DMS79 (cell line): ENCODE results near the gene TXK.

ENCODE experiments used
- DNase-seq: peaks from one replicate; lab custom pipeline; 2025; lab: John Stamatoyannopoulos, UW

Gene TXK

GRCh38 chr4:48051078-48051477 is 83.0 kb downstream of the TXK start:
- no peak for DNase-seq

DNA sequence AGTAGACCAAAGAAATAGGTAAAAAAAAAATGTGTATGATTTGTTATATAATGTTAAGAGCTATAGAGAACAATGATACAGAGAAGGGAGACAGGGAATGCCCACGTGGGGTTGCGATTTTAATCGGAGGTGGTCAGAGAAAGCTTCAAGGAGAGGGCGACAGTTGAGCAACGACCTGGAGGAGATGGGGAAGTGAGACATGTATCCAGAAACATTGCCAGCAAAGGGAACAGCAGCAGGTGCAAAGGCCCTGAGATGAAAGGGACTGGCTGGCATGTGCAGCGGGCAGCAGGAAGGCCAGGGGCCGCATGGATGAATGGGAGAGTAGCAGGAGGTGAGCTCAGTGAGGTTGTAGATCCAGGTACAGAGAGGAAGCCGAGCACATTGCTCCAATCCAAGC is 84.6 kb downstream of the TXK start:
- DNase-seq: no peak

DNA sequence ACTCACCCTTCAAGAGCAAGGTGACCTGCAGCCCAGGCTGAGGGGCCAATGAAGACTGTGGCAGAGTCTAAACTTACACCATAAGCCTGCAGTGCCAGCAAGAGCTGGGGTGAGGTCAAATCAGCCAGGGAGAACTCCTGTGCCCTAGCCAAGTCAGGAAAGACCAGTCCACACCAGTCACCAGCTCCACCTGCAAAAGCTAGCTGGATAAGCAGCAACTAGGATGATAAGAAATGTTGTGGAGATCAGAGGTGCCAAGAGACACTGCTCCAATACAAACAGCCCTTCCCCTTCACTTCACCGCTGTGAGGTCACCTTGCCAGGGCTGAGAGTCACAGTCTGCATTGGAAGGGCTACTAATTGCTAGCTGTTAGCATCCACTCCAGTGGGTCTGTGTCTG is 86.2 kb downstream of the TXK start:
- DNase-seq: no peak

DNA sequence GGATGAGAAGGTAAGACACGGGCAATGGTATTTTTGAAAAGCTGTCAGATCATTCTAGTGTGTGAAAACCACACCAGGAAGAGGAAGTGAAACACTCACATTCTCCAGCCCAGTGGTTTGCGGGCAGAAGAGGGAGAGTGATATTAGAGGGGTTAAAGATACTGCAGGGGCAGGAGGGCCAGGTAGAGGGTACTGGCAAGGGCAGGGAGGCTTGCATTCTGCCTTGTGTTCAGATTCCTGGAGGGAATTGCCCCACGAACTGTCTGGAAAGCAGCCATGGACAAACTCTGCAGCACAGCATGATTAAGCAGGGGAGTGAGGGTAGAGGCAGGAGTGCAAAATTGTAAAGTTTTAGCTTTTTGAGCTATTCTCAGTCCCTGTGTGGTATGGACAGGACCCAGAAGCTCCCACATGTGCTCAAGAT is 86.6 kb downstream of the TXK start:
- no peak for DNase-seq

- no peak for DNase-seq
Observed at GRCh38 chr4:48046059-48046458, 88.0 kb downstream of the TXK start.

DNA sequence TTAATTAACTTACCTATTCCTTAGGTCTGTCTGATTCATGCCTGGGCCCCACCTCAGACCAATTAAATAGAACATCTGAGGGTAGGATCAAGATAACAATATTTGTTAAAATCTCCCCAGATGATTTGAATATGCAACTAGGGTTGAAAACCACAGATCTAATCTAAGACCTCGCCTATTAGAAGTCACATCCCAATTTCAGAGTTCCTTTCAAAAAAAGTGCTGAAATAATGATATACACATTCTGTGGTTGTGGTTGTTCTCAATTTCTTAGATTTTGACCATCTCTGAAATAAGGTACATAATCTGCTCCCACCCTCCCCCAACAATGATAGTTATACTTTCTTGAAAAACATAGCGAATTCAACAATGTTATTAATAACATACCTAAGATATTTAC is 89.8 kb downstream of the TXK start:
- no peak for DNase-seq

DNA sequence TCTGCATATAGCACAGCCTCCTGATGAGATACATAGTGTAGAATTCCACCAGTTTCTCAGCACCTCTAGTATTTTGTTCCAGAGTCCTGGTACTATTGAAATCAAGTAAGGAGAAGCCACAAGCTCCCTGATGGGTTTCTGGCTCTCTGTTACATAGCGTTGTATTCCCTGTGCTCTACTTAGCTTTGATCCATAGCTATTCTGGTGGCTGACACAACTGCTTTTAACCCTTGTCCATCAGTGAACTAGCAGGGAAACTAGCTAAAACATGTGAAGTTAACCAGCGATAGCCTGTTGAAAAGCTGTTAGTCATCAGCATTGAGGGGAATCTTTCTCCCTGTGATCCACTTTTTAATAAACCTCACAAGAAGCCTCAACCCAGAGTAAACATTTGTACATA is 90.5 kb downstream of the TXK start:
- DNase-seq: no peak

GRCh38 chr4:48042979-48043461 is 91.0 kb downstream of the TXK start:
- no peak for DNase-seq

DNA sequence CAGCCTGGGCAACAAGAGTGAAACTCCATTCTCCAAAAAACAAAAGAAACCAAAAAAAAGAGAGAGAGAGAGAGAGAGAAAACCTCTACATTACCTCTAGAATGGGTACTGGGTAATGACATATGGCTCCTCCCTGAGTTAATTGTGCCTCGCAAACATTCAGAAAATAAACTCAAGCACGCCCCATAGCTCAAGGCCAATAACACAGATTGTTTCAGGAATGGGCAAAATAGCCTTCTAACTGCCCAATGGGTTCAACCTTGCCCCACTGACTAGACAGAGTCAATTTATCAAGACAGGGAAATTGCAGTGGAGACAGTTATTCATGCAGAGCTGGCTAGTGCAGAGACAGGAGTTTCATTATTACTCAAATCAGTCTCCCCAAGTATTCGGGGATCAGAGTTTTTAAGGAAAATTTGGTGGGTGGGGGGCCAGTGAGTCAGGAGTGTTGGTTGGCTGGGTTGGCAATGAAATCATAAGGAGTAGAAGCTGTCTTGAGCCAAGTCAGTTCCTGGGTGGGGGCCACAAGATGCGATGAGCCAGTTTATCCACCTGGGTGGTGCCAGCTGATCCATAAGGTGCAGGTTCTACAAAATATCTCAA is 92.4 kb downstream of the TXK start:
- no peak for DNase-seq

DNA sequence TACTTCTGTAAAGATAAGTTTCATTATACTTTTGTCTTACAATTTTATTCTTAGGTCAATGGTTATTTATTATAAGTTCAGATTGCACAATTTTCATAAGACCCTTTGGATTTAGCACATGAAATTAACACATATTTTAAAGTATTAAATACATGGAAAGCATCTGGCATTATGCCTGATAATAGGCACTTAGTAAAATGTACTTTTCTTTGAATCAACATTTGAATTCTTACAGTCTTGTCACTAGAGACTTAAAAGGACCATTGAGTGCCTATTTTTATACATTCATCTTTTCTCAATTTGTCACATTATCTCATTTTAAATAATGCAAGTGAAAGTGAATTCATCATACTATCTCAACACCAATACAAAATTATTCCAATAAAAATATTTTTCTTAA is 94.5 kb downstream of the TXK start:
- DNase-seq: no peak

GRCh38 chr4:48038666-48039065 is 95.4 kb downstream of the TXK start:
- DNase-seq: no peak

DNA sequence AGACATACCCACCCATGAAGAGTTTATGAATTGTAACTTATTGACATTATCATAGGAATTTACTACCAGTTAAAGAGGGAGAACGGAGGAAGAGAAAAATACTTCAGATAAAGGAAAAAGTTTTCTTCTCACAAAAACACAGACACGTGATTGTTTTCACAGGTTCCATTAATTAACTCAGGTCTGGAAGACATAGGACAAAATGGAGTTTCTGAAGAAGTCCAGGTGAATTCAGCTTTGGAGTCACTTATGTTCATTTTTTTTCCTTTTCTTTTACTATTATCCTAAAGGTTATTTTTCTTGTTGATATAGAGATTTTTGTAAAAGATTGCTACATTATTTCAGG is 97.0 kb downstream of the TXK start:
- DNase-seq: no peak

DNA sequence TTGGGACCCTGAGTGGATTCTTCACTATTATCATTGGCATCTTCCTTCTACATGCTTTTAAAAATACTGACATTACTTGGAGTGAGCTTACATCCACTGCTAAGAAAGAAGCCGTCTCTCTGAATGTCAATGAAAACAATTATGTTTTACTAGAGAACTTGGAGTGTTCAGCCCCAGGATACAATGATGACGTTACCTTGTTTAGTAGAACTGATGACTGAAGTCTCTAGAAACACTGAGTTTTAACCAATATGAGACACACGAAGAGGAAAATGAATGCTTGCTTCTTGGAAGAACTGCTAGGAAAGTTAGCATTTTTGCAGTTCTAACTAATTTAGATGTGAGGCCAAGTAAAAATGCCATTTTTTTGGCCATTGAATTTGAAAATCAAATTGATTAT is 98.1 kb downstream of the TXK start:
- no peak for DNase-seq

- DNase-seq: no peak
Observed at GRCh38 chr4:48033825-48034413, 100.1 kb downstream of the TXK start.

DNA sequence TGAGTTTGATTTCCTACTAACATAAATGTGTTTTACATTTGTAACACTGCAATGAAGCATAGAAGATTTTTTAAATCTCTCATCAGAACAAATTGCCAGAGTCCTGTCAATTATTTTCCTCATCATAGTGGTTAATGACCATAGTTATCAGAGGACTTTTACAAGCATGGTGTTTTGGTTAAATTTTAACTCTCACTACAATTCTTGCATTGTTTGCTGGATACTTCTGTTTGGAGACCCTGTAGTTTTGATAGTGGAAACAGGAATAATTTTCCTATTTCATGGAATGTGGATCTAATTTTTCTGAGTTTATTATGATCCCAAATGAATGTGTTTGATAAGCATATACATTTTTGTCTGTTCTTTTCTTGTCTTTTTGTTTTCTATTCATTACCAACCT is 100.6 kb downstream of the TXK start:
- no peak for DNase-seq

GRCh38 chr4:48032721-48033120 is 101.3 kb downstream of the TXK start:
- no peak for DNase-seq

GRCh38 chr4:48031802-48032525 is 102.1 kb downstream of the TXK start:
- DNase-seq: no peak

GRCh38 chr4:48030470-48030869 is 103.6 kb downstream of the TXK start:
- no peak for DNase-seq

GRCh38 chr4:48028696-48029095 is 105.4 kb downstream of the TXK start:
- no peak for DNase-seq

DNA sequence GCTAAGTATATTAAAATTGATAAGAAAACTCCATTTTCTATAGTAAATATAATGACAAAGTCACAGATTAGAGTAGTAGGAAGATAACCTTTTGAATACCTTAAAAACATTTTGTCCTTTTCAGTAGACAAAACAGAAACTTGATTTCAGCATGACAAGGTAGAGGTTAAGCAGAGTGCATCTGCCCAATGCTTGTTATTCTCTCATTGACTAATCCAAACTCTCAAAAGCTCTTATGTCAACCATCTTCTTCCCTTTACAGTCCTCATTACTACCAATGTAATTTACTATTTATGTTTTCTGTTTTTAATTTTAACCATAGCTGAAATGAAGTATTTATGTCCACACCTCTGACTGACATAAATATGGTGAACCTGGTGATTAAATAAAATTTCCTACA is 106.4 kb downstream of the TXK start:
- no peak for DNase-seq

GRCh38 chr4:48025005-48025404 is 109.0 kb downstream of the TXK start:
- DNase-seq: no peak

- no peak for DNase-seq
Observed at GRCh38 chr4:48024522-48024921, 109.5 kb downstream of the TXK start.

DNA sequence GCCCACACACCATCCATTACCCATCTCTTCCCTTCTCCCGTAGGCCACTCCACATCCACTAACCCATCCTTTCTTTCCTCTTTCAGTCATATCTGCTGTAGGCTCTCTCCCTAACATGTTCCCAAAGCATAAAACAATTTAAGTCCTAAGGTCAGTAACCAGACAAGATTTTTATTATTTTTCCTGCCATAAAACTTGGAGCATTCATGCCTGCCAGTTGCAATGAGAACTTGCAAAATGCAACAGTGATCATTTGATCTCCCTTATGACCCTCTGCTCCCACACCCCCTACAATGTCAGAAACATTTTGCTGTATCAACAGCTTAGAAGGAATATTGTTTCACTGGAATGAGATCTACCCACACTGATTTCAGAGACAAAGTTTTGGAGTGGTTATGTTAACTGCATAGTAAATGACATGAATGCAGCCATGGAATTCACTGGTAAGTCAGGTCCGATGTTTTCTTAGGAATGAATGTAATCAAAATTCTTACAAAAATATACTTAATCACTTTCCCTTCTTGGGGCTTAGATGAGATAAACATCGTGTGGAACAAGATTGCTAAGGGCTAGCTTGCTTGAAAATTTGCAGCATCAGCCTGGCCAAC is 111.8 kb downstream of the TXK start:
- DNase-seq: no peak
